RPMI7951 (cell line): Measurements from ENCODE around the gene PAX9. TPM values are rescaled to one million over a fixed set of nuclear protein-coding genes. Genes with fewer than 3 reads are reported as not detected.
A peak's percentile ranks its signal among the peaks of the same experiment; 100 is the strongest.

Experiments used
- DNase-seq: peaks from one replicate; pipeline ENCODE4 v3.0.0-alpha.2; 2012; ENCODE audit warnings: low read depth
- total RNA-seq: library from RNA; depleted of rRNA; stranded (reverse); fragments of >200 nt; shearing (Covaris generic); gene quantifications from 2 replicates; pipeline ENCODE4 v1.2.3, GENCODE V29; 2014

Gene PAX9
- total RNA-seq, 1 experiment from 2014 or later, result not detected

- DNase-seq, result no peak
Observed at GRCh38 chr14:36655963-36656686, 5.5 kb upstream of the PAX9 start.

DNA sequence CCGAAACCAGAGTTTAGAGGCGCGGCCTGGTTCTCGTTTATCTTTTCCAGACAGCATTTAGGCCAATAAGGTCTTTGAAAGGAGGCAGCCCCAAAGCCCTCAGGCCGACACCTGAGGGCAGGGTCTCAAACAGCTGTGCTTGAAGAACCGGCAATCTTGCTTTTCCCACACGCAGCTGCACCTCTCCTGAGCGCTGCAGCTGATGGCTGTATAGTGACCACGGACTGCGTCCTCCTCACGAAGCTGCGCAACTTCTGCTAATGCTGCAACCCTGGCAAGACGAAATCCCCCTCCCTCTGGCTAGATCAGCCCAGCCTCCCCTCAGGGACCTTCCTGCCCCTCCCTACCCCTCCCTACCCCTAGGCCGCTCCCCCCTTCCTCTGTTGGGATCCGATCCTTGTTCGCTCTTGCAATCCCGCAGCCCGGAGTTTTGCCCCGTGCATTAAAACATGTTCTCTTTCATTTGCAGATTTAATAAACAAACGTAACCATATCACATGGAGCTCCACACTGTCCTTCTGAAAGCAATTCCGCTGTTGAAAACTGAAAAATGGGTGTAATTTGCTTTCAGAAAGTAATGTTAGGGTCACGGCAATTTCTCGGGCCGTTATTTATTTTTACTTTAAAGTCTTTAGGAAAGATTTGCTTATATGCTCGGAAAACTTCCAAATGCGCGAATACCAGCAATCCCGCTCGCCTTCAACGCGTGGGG is 4.8 kb upstream of the PAX9 start:
- DNase-seq, result no peak

GRCh38 chr14:36657399-36658122 is 4.1 kb upstream of the PAX9 start:
- no peak for DNase-seq

DNA sequence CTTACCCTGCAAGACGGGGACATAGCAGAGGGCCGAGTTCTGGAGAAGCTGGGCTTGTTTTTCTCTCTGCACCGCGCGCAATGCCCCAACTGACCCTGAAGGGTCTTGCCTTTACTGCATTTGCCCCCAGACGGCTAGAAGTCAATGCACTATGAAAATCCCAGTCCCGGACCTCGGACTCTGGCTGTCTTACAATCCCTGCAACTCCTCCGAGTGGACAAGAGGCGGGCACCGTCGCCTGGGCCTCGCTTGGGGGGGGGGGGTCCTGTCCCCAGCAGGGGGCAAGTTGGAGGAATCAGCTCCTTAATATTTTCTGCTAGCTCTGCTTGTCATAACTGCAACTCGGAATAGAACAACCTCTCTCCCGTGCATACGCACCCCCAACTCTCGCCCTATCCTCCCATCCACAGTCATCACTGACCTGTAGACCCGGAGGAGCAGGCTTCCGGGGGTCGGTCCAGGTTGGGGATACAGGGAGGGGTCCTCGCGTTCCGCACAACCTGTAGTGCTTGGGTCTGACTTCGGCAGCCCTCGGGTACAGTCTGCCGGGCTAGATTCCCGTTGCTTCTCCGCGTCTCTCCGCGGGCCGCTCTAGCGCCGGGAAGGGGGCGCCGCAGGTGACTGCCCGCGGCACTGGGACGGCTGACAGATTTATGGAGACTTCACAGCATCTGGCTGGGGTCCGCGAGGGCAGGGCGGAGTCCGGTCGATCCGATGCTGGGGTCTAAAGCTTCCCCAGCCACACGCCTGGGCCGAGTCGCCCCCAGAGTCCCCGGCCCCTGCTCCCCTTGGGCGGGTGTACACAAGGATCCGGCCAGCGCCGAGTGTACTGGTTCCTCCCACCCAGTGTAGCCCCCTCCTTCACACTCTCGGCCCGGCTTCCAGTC is 3.3 kb upstream of the PAX9 start:
- DNase-seq, result no peak

DNA sequence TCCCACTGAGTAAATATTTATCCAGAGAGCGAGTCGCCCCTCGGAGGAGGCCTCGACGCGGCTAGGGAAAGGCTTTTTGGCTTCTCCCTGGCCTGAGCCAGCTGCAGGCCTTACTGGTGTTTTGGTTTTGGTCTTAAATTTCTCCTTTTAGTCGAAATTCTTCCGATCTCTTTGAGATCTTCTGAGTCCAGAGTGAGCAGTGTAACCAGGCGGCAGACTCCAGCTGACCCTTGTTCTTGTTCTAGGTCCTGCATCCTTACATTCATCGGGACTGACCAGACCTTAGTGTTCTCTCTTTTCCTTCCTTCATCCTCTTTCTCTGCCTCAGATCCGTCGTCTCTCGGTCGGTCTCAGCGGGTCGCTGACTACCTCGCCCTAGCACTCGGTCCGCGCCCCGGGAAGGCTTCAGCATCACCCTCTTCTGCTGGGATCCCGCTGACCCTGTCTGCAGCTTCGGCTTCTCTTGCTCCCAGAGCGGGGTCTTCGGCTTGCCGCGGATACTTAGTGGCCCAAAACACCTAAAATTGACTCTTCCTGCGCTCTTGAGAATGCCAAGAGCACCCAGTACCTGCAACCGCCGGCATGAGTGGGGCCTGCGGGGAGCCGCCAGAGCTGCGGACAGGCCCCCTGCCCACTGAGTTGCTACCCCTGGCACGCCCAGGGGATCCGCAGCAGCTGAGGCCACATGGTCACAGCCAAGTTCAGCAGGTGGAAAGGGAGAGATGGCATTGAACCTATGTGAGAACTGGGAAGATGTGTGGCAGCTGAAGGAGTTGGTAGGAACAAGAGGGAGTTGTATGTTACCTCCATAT is 2.4 kb upstream of the PAX9 start:
- no peak for DNase-seq

GRCh38 chr14:36659822-36660735 is 1.6 kb upstream of the PAX9 start:
- no peak for DNase-seq

- DNase-seq, result no peak
Observed at GRCh38 chr14:36660736-36661505, 739 bp upstream of the PAX9 start.

DNA sequence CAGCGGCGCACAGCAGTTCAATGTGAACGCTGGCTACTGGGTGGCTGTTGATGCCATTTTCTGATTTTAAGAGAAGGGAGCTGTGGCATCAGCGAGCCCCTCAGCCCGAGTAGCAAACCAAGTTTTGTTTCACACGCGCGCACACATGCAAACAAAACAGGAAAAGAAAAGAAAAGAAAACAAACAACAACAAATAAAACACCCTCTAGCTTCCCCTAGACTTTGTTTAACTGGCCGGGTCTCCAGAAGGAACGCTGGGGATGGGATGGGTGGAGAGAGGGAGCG is 540 bp downstream of the PAX9 start:
- DNase-seq, result no peak

- DNase-seq, result peak; percentile 16
Observed at GRCh38 chr14:36662543-36663403, 1.1 kb downstream of the PAX9 start.

- peak; percentile 7 for DNase-seq
Observed at GRCh38 chr14:36663404-36664321, 2.0 kb downstream of the PAX9 start.

GRCh38 chr14:36664322-36665193 is 2.9 kb downstream of the PAX9 start:
- no peak for DNase-seq

GRCh38 chr14:36665887-36666415 is 4.3 kb downstream of the PAX9 start:
- no peak for DNase-seq

- DNase-seq, result no peak
Observed at GRCh38 chr14:36666416-36667206, 5.0 kb downstream of the PAX9 start.

DNA sequence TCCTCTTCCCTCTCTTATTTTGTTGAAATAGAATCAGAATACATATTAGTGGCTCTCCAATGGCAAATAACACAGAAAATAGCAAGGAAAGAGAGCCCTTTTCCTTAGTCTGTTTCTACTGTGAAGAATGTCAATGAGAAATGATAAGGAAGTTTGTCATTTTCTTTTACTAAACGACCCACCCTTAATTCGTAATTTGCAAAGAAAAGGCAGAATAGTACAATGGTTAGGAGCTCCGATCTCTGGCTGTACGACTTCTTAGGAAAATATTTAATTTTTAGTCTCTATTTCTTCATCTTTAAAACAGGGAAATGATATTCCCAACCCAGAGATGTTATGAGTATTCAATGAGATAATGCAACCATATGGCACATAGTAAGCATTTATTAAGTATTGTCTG is 6.0 kb downstream of the PAX9 start:
- no peak for DNase-seq

DNA sequence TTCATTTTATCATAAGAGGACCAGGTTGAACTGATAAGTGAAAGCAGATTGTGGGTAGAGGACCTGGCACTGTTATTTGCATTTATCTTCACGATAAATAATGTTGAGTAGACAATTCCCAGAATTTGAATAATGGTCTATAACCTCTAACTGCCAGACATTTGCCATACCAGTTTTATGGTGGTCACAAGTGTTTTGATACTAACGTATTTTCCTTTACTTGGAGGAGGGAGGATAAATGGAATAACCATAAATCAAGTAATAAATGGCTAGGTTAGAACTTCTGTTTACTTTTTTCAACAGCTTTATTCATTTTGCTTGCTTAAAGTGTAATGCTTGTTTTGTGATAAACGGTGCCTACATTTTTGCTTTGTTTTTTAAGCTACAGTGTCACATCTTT is 9.5 kb downstream of the PAX9 start:
- DNase-seq, result no peak
